Right renal pelvis (tissue), 4 donors: Measurements from ENCODE around the gene SLC43A3. TPM values are rescaled to one million over a fixed set of nuclear protein-coding genes. Genes with fewer than 3 reads are reported as not detected.
"Not testable (repeated sequence)": the region's sequence is repeated elsewhere in the genome, so short reads cannot be mapped to it uniquely, and the experiment has no call there.

Experiments
- DNase-seq, 4 donors: peaks; one replicate each; pipeline ENCODE4 v3.0.0-alpha.2; 2013; ENCODE audit warnings: low read depth in 4 of 4, low spot score in 3 of 4, missing footprints in 1 of 4
- polyA plus RNA-seq, 4 donors: library from polyadenylated mRNA; unstranded; fragments of 120-200 nt; gene quantifications; one replicate each; pipeline ENCODE4 v1.2.1, GENCODE V29; 2013; ENCODE audit not compliant: insufficient read length in 4 of 4

The SLC43A3 gene
- polyA plus RNA-seq, 4 donors: 21.9 to 26.1 (median 22.5) TPM

- DNase-seq: no peak
Measured at GRCh38 chr11:57407941-57408475, 18.9 kb downstream of the SLC43A3 start.

GRCh38 chr11:57407010-57407920 lies 19.7 kb downstream of the SLC43A3 start:
- DNase-seq: no peak

- DNase-seq: no peak
Measured at GRCh38 chr11:57406337-57406904, 20.5 kb downstream of the SLC43A3 start.

GRCh38 chr11:57405271-57405860 lies 21.6 kb downstream of the SLC43A3 start:
- no peak for DNase-seq

- no peak for DNase-seq
Measured at GRCh38 chr11:57403802-57404147, 23.1 kb downstream of the SLC43A3 start.

- DNase-seq: not testable (repeated sequence)
Measured at GRCh38 chr11:57403003-57403801, 23.7 kb downstream of the SLC43A3 start.

GRCh38 chr11:57402188-57403002 lies 24.5 kb downstream of the SLC43A3 start:
- DNase-seq: no peak

- no peak for DNase-seq
Measured at GRCh38 chr11:57399972-57400578, 26.8 kb downstream of the SLC43A3 start.

GRCh38 chr11:57399221-57399620 lies 27.7 kb downstream of the SLC43A3 start:
- DNase-seq: no peak

GRCh38 chr11:57397394-57397990 lies 29.4 kb downstream of the SLC43A3 start:
- DNase-seq: no peak

GRCh38 chr11:57396744-57397143 lies 30.2 kb downstream of the SLC43A3 start:
- DNase-seq: no peak

- no peak for DNase-seq
Measured at GRCh38 chr11:57395905-57396623, 30.9 kb downstream of the SLC43A3 start.

- no peak for DNase-seq
Measured at GRCh38 chr11:57394203-57394965, 32.5 kb downstream of the SLC43A3 start.

GRCh38 chr11:57392763-57393105 lies 34.2 kb downstream of the SLC43A3 start:
- DNase-seq: no peak

- DNase-seq: no peak
Measured at GRCh38 chr11:57392066-57392762, 34.7 kb downstream of the SLC43A3 start.

GRCh38 chr11:57391539-57391938 lies 35.4 kb downstream of the SLC43A3 start:
- no peak for DNase-seq

- no peak for DNase-seq
Measured at GRCh38 chr11:57391111-57391510, 35.8 kb downstream of the SLC43A3 start.
